GM19328 (cell line): ENCODE results near the gene IKZF4.
A peak's percentile ranks its signal among the peaks of the same experiment; 100 is the strongest.
"Not testable (repeated sequence)": the region's sequence is repeated elsewhere in the genome, so short reads cannot be mapped to it uniquely, and the experiment has no call there.

Experiments used
- ATAC-seq: cut with Tn5 transposase; IDR thresholded peaks from one replicate; pipeline ENCODE4 v1.9.1; 2021; ENCODE audit warnings: mild to moderate bottlenecking, moderate library complexity; ENCODE audit not compliant: unreplicated experiment

IKZF4 gene

GRCh38 chr12:56020423-56021184, at the start of gene IKZF4:
IKZF4 (plus strand) TSS chr12:56021043; CDS start chr12:56021494, 451 bp downstream.
- ATAC-seq: no peak

GRCh38 chr12:55972042-55972441, 48.8 kb upstream of the IKZF4 start:
- no peak for ATAC-seq

GRCh38 chr12:55972456-55972855, 48.4 kb upstream of the IKZF4 start:
- no peak for ATAC-seq

GRCh38 chr12:55972911-55973598, 47.8 kb upstream of the IKZF4 start:
- no peak for ATAC-seq

- ATAC-seq: peak; percentile 96
These were observed 47.1 kb upstream of the IKZF4 start, which contains the start of gene RAB5B for GRCh38 chr12:55973599-55974307. RAB5B (plus strand) TSS chr12:55974078; CDS start chr12:55986961, 12,883 bp downstream.

- ATAC-seq: no peak
These were observed 46.5 kb upstream of the IKZF4 start for GRCh38 chr12:55974308-55974730.

GRCh38 chr12:55978393-55978792, 42.5 kb upstream of the IKZF4 start:
- ATAC-seq: no peak

GRCh38 chr12:55979069-55979468, 41.8 kb upstream of the IKZF4 start:
- ATAC-seq: no peak

GRCh38 chr12:55981882-55982281, 39.0 kb upstream of the IKZF4 start:
- not testable (repeated sequence) for ATAC-seq

GRCh38 chr12:55982319-55982936, 38.4 kb upstream of the IKZF4 start:
- peak; percentile 88 for ATAC-seq

- no peak for ATAC-seq
These were observed 37.5 kb upstream of the IKZF4 start for GRCh38 chr12:55983232-55983842.

- no peak for ATAC-seq
These were observed 36.0 kb upstream of the IKZF4 start for GRCh38 chr12:55984861-55985260.

- ATAC-seq: no peak
These were observed 35.5 kb upstream of the IKZF4 start for GRCh38 chr12:55985341-55985740.

GRCh38 chr12:55985976-55986375, 34.9 kb upstream of the IKZF4 start:
- not testable (repeated sequence) for ATAC-seq

GRCh38 chr12:55991110-55991509, 29.7 kb upstream of the IKZF4 start:
- no peak for ATAC-seq

- ATAC-seq: no peak
These were observed 27.5 kb upstream of the IKZF4 start for GRCh38 chr12:55993230-55993853.

- no peak for ATAC-seq
These were observed 25.5 kb upstream of the IKZF4 start for GRCh38 chr12:55995366-55995765.

GRCh38 chr12:55996201-55996714, 24.6 kb upstream of the IKZF4 start:
- ATAC-seq: no peak

GRCh38 chr12:55996715-55997534, 23.9 kb upstream of the IKZF4 start, which contains the start of gene SUOX:
SUOX (plus strand) TSS chr12:55997276; CDS start chr12:56002222, 4,946 bp downstream.
- ATAC-seq: peak; percentile 99
